GM06990 (cell line): ENCODE data around the gene MINK1.

Source experiments
- DNase-seq: peaks from one replicate; pipeline ENCODE4 v3.0.0-alpha.2; 2011; ENCODE audit not compliant: insufficient read length; ENCODE audit errors: extremely low read depth
- H3K27me3 ChIP-seq: replicated peaks from 2 replicates; pipeline ENCODE4 v1.6.0; 2011; ENCODE audit warnings: low read length; ENCODE audit not compliant: control insufficient read depth, insufficient read depth
- H3K36me3 ChIP-seq: 2 replicates; pipeline ENCODE4 v1.5.1; 2011; ENCODE audit warnings: low read length; ENCODE audit not compliant: control insufficient read depth, insufficient read depth
- H3K4me3 ChIP-seq: replicated peaks from 2 replicates; pipeline ENCODE4 v1.5.1; 2011; ENCODE audit warnings: low read depth, mild to moderate bottlenecking, control low read depth, low read length
- TF ChIP-seq, protein P1 (sequence below): IDR thresholded peaks from 2 replicates; pipeline ENCODE4 v1.5.1; 2011; ENCODE audit warnings: low read length, control low read depth, mild to moderate bottlenecking, inconsistent platforms; ENCODE audit not compliant: insufficient read depth, poor library complexity, severe bottlenecking

MINK1 gene

DNA sequence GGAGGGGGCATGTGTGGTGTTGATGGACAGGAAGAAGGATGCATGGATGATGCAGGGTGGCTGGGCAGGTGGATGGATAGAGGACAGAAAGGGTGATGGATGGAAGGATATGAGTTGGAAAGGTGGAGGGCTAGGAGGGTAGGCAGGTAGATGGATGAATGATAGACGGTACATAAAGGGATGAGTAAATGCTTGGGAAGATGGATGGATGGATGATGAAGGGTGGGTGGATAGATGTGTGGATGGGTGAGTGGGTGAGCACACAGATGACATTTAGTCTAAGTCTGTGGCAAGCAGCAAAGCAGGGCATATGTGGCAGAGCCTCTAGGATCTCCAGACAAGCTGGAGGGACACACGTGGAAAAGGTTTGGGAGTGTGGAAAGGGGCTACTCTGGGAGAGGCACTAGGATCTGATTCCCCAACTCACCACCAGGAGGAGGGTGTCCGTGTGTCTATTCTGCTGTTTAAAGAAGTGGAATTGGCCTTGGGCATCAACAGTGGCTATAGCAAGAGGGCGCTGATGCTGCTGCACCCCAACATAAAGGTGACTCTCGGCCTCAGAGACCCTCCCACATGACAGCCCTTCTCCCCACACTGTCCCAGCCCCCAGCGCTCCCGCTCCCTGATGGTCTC lies 18.0 kb upstream of the MINK1 start:
- no peak for DNase-seq

GRCh38 chr17:4816826-4817225 lies 16.3 kb upstream of the MINK1 start:
- peaks cover 2% of the 10 kb centered on the region; the same call in 1 of the 2 replicates for H3K36me3 ChIP-seq
- no peak overlapping the region for H3K4me3 ChIP-seq

More for the DNA sequence above, 18.0 kb upstream of the MINK1 start:
- H3K4me3 ChIP-seq: no peak overlapping the region
- peaks cover 2% of the 10 kb centered on the region for H3K36me3 ChIP-seq
- no peaks in the 10 kb centered on the region for H3K27me3 ChIP-seq
- TF ChIP-seq, protein P1, sequence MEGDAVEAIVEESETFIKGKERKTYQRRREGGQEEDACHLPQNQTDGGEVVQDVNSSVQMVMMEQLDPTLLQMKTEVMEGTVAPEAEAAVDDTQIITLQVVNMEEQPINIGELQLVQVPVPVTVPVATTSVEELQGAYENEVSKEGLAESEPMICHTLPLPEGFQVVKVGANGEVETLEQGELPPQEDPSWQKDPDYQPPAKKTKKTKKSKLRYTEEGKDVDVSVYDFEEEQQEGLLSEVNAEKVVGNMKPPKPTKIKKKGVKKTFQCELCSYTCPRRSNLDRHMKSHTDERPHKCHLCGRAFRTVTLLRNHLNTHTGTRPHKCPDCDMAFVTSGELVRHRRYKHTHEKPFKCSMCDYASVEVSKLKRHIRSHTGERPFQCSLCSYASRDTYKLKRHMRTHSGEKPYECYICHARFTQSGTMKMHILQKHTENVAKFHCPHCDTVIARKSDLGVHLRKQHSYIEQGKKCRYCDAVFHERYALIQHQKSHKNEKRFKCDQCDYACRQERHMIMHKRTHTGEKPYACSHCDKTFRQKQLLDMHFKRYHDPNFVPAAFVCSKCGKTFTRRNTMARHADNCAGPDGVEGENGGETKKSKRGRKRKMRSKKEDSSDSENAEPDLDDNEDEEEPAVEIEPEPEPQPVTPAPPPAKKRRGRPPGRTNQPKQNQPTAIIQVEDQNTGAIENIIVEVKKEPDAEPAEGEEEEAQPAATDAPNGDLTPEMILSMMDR: no peak

GRCh38 chr17:4818276-4818675 lies 14.9 kb upstream of the MINK1 start:
- H3K36me3 ChIP-seq: peaks cover 2% of the 10 kb centered on the region; the same call in 1 of the 2 replicates
- TF ChIP-seq, protein P1: no peak
- DNase-seq: no peak

More at GRCh38 chr17:4816826-4817225, 16.3 kb upstream of the MINK1 start:
- H3K27me3 ChIP-seq: no peaks in the 10 kb centered on the region
- no peak for DNase-seq
- TF ChIP-seq, protein P1: no peak

DNA sequence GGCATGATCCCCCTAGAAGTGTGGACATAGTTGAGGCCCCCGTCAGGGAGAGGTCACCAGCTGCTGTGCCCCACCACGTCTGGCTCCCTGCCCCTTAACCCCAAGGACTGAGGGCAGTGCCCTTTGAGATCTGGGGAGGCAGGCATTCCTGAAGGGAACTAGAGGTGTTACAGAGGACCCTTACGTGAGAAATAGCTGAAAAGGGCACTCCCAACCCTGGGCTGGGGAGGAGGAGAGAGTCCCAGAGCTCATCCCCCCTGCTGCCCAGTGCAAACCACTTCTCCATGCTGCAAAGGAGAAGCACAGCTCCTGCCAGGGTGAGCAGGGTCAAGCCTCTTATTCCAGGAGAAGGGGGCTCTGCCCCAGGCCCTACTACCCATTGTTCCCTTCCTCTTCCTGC lies 10.3 kb upstream of the MINK1 start:
- H3K36me3 ChIP-seq: no peaks in the 10 kb centered on the region; the same call in 1 of the 2 replicates
- no peak for DNase-seq
- TF ChIP-seq, protein P1: no peak
- H3K27me3 ChIP-seq: no peaks in the 10 kb centered on the region
- H3K4me3 ChIP-seq: no peak overlapping the region

More at GRCh38 chr17:4818276-4818675, 14.9 kb upstream of the MINK1 start:
- no peak overlapping the region for H3K4me3 ChIP-seq
- H3K27me3 ChIP-seq: no peaks in the 10 kb centered on the region

- no peak overlapping the region for H3K4me3 ChIP-seq
- TF ChIP-seq, protein P1: no peak
- DNase-seq: no peak
- H3K36me3 ChIP-seq: no peaks in the 10 kb centered on the region
- H3K27me3 ChIP-seq: no peaks in the 10 kb centered on the region
Observed at GRCh38 chr17:4823373-4824089, 9.6 kb upstream of the MINK1 start.
